Neuronal stem cell (in vitro differentiated cells): ENCODE data around the gene SLC1A6.

ENCODE experiments used
- DNase-seq: peaks from one replicate; pipeline ENCODE4 v3.0.0-alpha.2; 2013; ENCODE audit warnings: low spot score
- H2AFZ ChIP-seq: one replicate; pipeline ENCODE4 v1.6.1; 2013; ENCODE audit warnings: mild to moderate bottlenecking, low read length, inconsistent platforms
- H2AK5ac ChIP-seq: 2 replicates; pipeline ENCODE4 v1.6.1; 2013; ENCODE audit warnings: low read depth, mild to moderate bottlenecking, inconsistent platforms, low read length, moderate library complexity, mixed read lengths
- H2BK120ac ChIP-seq: 2 replicates; pipeline ENCODE4 v1.6.1; 2013; ENCODE audit warnings: low read depth, mild to moderate bottlenecking, inconsistent platforms, low read length, moderate library complexity, mixed read lengths
- H2BK12ac ChIP-seq: one replicate; pipeline ENCODE4 v1.6.1; 2013; ENCODE audit warnings: low read length, inconsistent platforms
- H2BK15ac ChIP-seq: 2 replicates; pipeline ENCODE4 v1.6.1; 2013; ENCODE audit warnings: mild to moderate bottlenecking, low read length, inconsistent platforms, mixed read lengths
- H2BK5ac ChIP-seq: one replicate; pipeline ENCODE4 v1.6.1; 2013; ENCODE audit warnings: inconsistent platforms, mild to moderate bottlenecking, low read length, moderate library complexity
- H3K14ac ChIP-seq: one replicate; pipeline ENCODE4 v1.6.1; 2013; ENCODE audit warnings: low read length, inconsistent platforms
- H3K18ac ChIP-seq: 2 replicates; pipeline ENCODE4 v1.6.1; 2013; ENCODE audit warnings: low read length, inconsistent platforms
- H3K23ac ChIP-seq: 2 replicates; pipeline ENCODE4 v1.6.1; 2013; ENCODE audit warnings: low read depth, mild to moderate bottlenecking, mixed read lengths, low read length, inconsistent platforms; ENCODE audit not compliant: poor library complexity
- H3K27ac ChIP-seq: replicated peaks from 3 replicates; pipeline ENCODE4 v1.5.1; 2013; ENCODE audit warnings: low read length, inconsistent platforms
- H3K27me3 ChIP-seq, 3 experiments: 2 replicates each; pipeline ENCODE4 v1.6.1; 2013; ENCODE audit warnings: low read length in 3 of 3, mild to moderate bottlenecking in 2 of 3, inconsistent platforms in 1 of 3, low read depth in 1 of 3, mixed read lengths in 1 of 3, moderate library complexity in 1 of 3; ENCODE audit not compliant: control insufficient read depth in 3 of 3, insufficient read depth in 3 of 3
- H3K36me3 ChIP-seq, 2 donors: replicated peaks in 1 of 2; 2 replicates each; pipeline ENCODE4 v1.6.1; 2013; ENCODE audit warnings: low read length in 2 of 2; ENCODE audit not compliant: control insufficient read depth in 2 of 2, insufficient read depth in 2 of 2
- H3K4ac ChIP-seq: 2 replicates; pipeline ENCODE4 v1.6.1; 2013; ENCODE audit warnings: inconsistent platforms, mild to moderate bottlenecking, low read length, moderate library complexity
- H3K4me1 ChIP-seq, 2 donors: 1 replicate in 1 of 2; 2 replicates in 1 of 2; pipeline ENCODE4 v1.6.1; 2013; ENCODE audit warnings: low read length in 2 of 2, low read depth in 1 of 2; ENCODE audit not compliant: control insufficient read depth in 2 of 2, insufficient read depth in 1 of 2
- H3K4me2 ChIP-seq: one replicate; pipeline ENCODE4 v1.6.1; 2013; ENCODE audit warnings: mild to moderate bottlenecking, low read length, inconsistent platforms; ENCODE audit not compliant: insufficient read depth, poor library complexity, severe bottlenecking
- H3K4me3 ChIP-seq, 2 donors: 2 replicates each; pipeline ENCODE4 v1.5.1; 2013; ENCODE audit warnings: low read length in 2 of 2, mild to moderate bottlenecking in 2 of 2, inconsistent platforms in 1 of 2, moderate library complexity in 1 of 2
- H3K79me1 ChIP-seq: one replicate; pipeline ENCODE4 v1.6.1; 2013; ENCODE audit warnings: low read depth, mild to moderate bottlenecking, inconsistent platforms, low read length, moderate library complexity
- H3K9ac ChIP-seq: one replicate; pipeline ENCODE4 v1.6.1; 2013; ENCODE audit warnings: mild to moderate bottlenecking, low read depth, low read length, inconsistent platforms; ENCODE audit not compliant: poor library complexity
- H3K9me3 ChIP-seq, 2 donors: replicated peaks in 1 of 2; 2 replicates each; pipeline versions ENCODE3 to v1.6.1; 2013; ENCODE audit warnings: low read length in 2 of 2, mild to moderate bottlenecking in 2 of 2, inconsistent platforms in 1 of 2, low read depth in 1 of 2, mixed read lengths in 1 of 2, moderate library complexity in 1 of 2; ENCODE audit not compliant: control insufficient read depth in 2 of 2, insufficient read depth in 1 of 2
- H4K8ac ChIP-seq: one replicate; pipeline ENCODE4 v1.6.1; 2013; ENCODE audit warnings: low read depth, mild to moderate bottlenecking, inconsistent platforms, low read length, moderate library complexity
- H4K91ac ChIP-seq: one replicate; pipeline ENCODE4 v1.6.1; 2013; ENCODE audit warnings: low read length, low read depth, mild to moderate bottlenecking, inconsistent platforms; ENCODE audit not compliant: poor library complexity
- WGBS, 2 donors: extraction: QIAGEN DNeasy Blood & Tissue Kit; methylation state at CpG; one replicate each; pipeline ENCODE4 v1.1.7; 2013; ENCODE audit warnings: missing lambda C conversion rate in 2 of 2, mixed read lengths in 1 of 2; ENCODE audit not compliant: insufficient read length in 2 of 2, insufficient replicate concordance in 1 of 2; ENCODE audit errors: extremely low coverage in 2 of 2; 5-methylcytosine and 5-hydroxymethylcytosine counted together

Gene SLC1A6

DNA sequence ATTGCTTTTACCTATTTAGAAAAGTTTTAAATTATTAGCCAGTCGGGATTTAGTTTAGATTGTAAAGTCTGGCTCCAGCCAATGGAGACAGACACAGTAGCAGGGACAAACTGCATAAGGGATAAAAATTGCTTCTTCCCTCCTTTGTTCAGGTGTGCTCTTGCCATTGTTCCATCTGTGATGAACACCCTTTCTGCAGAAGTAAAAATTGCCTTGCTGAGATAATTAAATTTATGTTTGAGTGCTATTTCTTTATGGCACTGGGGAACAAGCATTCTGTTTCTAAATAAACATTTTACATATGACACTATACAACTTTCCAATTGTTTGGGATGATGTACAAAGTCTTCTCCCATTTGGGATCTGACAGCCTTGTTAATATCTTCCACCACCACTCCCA, 20.4 kb downstream of the SLC1A6 start:
- Histone ChIP-seq H3K36me3 (peaks cover 0 to 16% of the 10 kb centered on the region in 2 donors), H2BK15ac (no peak overlapping the region), H2AK5ac (no peak overlapping the region), H3K4me1 (no peaks in the 10 kb centered on the region), H3K4me3 (no peak overlapping the region), H2BK5ac (no peak overlapping the region), H3K18ac (no peak overlapping the region), H4K8ac (no peak overlapping the region), H4K91ac (no peak overlapping the region), H2BK12ac (no peak overlapping the region), H2BK120ac (no peak overlapping the region), H3K9me3 (peaks cover 6 to 21% of the 10 kb centered on the region in 2 donors), H3K9ac (no peak overlapping the region), H3K27me3 (peaks cover 0 to 2% (median 0%) of the 10 kb centered on the region in 3 experiments), H3K23ac (no peak overlapping the region), H3K79me1 (no peaks in the 10 kb centered on the region), H3K4me2 (no peak overlapping the region), H2AFZ (no peak overlapping the region), H3K27ac (no peak overlapping the region), H3K4ac (no peak overlapping the region), H3K14ac (no peak overlapping the region)
- WGBS, 2 donors, result no CpG with 5 or more reads among the region's 1 CpG
- DNase-seq, result no peak

DNA sequence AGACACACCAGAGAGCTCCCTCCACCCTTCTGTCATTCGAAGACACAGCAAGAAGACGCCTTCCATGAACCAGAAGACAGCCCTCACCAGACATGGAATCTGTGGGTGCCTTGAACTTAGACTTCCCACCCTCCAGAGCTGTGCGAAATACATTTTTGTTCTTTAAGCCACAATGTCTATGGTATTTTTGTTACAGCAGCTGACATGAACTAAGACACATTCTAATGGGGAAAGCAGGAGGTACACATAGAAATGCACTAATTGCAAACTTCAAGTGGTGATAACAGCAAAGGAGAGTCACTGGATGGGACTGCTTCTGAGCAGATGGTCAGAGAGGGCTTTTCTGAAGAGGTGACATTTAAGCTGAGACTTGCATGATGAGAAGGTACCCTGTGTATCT, 22.2 kb downstream of the SLC1A6 start:
- no peak overlapping the region for H3K9ac ChIP-seq

DNA sequence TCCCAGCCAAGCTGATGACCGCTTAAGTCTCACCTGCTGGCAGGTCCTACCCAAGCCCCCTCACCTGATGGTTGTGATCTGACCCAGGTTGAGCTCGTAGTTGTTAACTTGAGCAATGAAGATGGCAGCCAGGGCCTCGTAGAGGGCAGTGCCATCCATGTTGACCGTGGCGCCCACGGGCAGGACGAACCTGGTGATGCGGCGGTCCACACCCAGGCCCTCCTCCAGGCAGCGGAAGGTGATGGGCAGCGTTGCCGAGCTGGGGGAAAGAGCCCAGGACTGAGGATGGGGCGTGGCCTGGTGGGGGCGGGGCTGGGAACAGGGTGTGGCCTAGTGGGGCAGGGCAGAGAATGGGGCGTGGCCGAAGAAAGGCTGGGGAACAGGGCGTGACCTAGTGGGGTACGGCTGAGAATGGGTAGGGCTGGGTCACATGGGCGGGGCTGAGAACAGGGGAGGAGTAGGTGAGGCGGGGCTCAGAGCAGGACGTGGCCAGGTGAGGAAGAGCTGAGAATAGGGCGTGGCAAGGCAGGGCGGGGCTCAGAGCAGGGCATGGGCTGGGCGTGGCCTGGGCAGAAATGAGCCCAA, 25.5 kb downstream of the SLC1A6 start:
- no peak for DNase-seq
- H3K4me1 ChIP-seq, result no peaks in the 10 kb centered on the region
- no CpG with 5 or more reads among the region's 24 CpGs for WGBS, 2 donors
- no peaks in the 10 kb centered on the region for H3K36me3 ChIP-seq
- no peak overlapping the region for H2AK5ac ChIP-seq
- no peak overlapping the region for H3K14ac ChIP-seq
- no peak overlapping the region for H3K27ac ChIP-seq
- peak overlapping the region in 1 of 2 donors; percentile 6 for H3K4me3 ChIP-seq
- H3K9ac ChIP-seq, result no peak overlapping the region
- H3K79me1 ChIP-seq, result no peaks in the 10 kb centered on the region
- no peak overlapping the region for H2AFZ ChIP-seq
- H2BK5ac ChIP-seq, result no peak overlapping the region
- peak overlapping the region; percentile 35 for H3K23ac ChIP-seq
- H3K27me3 ChIP-seq, result no peaks in the 10 kb centered on the region
- peak overlapping the region; percentile 42 for H3K18ac ChIP-seq
- H3K4ac ChIP-seq, result no peak overlapping the region
- no peak overlapping the region for H2BK120ac ChIP-seq
- no peak overlapping the region for H4K91ac ChIP-seq
- H3K4me2 ChIP-seq, result no peak overlapping the region
- no peak overlapping the region for H4K8ac ChIP-seq
- no peak overlapping the region for H2BK12ac ChIP-seq
- H2BK15ac ChIP-seq, result no peak overlapping the region
- peaks cover 0 to 16% of the 10 kb centered on the region in 2 donors for H3K9me3 ChIP-seq

More for the DNA sequence above, 22.2 kb downstream of the SLC1A6 start:
- no peak overlapping the region for H3K14ac ChIP-seq
- no peak overlapping the region for H2AFZ ChIP-seq
- H2AK5ac ChIP-seq, result no peak overlapping the region
- H2BK12ac ChIP-seq, result no peak overlapping the region
- no peak overlapping the region for H3K27ac ChIP-seq
- H3K36me3 ChIP-seq, result peaks cover 0 to 16% of the 10 kb centered on the region in 2 donors
- H3K4me2 ChIP-seq, result no peak overlapping the region
- H3K18ac ChIP-seq, result no peak overlapping the region
- no peak overlapping the region for H2BK120ac ChIP-seq
- H3K9me3 ChIP-seq, result peaks cover 6 to 25% of the 10 kb centered on the region in 2 donors
- no CpG with 5 or more reads among the region's 3 CpGs for WGBS, 2 donors
- no peak overlapping the region for H4K8ac ChIP-seq
- H3K23ac ChIP-seq, result no peak overlapping the region
- no peak for DNase-seq
- no peak overlapping the region for H3K4ac ChIP-seq
- H3K4me3 ChIP-seq, result no peak overlapping the region
- H2BK5ac ChIP-seq, result no peak overlapping the region
- H3K4me1 ChIP-seq, result no peaks in the 10 kb centered on the region
- no peak overlapping the region for H4K91ac ChIP-seq
- H3K27me3 ChIP-seq, result peaks cover 0 to 2% (median 0%) of the 10 kb centered on the region in 3 experiments
- H3K79me1 ChIP-seq, result no peaks in the 10 kb centered on the region
- no peak overlapping the region for H2BK15ac ChIP-seq

DNA sequence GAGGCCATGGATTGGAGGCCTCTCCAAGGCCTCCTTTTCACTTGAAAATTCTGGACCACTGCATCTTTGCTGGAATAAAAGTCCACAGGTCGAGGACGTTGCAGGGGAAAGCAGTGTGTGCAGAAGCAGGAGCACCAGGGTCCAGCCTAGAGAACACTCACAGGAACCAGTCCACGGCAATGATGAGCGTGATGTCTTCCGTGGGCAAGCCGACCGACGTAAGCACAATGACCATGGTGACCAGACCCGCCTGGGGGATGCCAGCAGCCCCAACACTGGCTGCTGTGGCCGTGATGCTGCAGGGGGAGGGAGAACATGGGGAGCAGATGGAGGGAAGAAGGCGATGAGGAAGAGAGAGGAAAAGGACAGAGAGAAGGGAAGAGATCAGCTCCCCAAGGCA, 26.9 kb downstream of the SLC1A6 start:
- H2BK15ac ChIP-seq, result no peak overlapping the region
- H2AFZ ChIP-seq, result no peak overlapping the region

More for the DNA sequence above, 26.9 kb downstream of the SLC1A6 start:
- no peak overlapping the region for H3K18ac ChIP-seq
- H3K27me3 ChIP-seq, result no peaks in the 10 kb centered on the region
- H2BK5ac ChIP-seq, result no peak overlapping the region
- no peak overlapping the region for H2AK5ac ChIP-seq
- H3K79me1 ChIP-seq, result no peaks in the 10 kb centered on the region
- no peak overlapping the region for H3K23ac ChIP-seq
- peaks cover 0 to 12% of the 10 kb centered on the region in 2 donors for H3K9me3 ChIP-seq
- H2BK12ac ChIP-seq, result no peak overlapping the region
- H3K4me3 ChIP-seq, result peak overlapping the region in 1 of 2 donors; percentile 0
- H3K36me3 ChIP-seq, result no peaks in the 10 kb centered on the region
- no peak overlapping the region for H3K4ac ChIP-seq
- no peak overlapping the region for H3K9ac ChIP-seq
- H3K14ac ChIP-seq, result peak overlapping the region; percentile 71
- H3K4me1 ChIP-seq, result no peaks in the 10 kb centered on the region
- WGBS, 2 donors, result no CpG with 5 or more reads among the region's 11 CpGs
- no peak overlapping the region for H4K91ac ChIP-seq
- DNase-seq, result no peak
- H3K4me2 ChIP-seq, result no peak overlapping the region
- H2BK120ac ChIP-seq, result no peak overlapping the region
- H4K8ac ChIP-seq, result no peak overlapping the region
- no peak overlapping the region for H3K27ac ChIP-seq
